Stimulated activated CD4-positive, alpha-beta T cell treated with anti-CD3 and anti-CD28 coated beads, Interleukin-1b, Interleukin-23, amount 100 ng/mL, for 48 hours (primary cell): ENCODE results near the gene EFCAB12.
"Not testable (repeated sequence)": the region's sequence is repeated elsewhere in the genome, so short reads cannot be mapped to it uniquely, and the experiment has no call there.

Experiments used
- DNase-seq: peaks from one replicate; pipeline ENCODE4 v3.0.0-alpha.2; 2020

EFCAB12 gene

DNA sequence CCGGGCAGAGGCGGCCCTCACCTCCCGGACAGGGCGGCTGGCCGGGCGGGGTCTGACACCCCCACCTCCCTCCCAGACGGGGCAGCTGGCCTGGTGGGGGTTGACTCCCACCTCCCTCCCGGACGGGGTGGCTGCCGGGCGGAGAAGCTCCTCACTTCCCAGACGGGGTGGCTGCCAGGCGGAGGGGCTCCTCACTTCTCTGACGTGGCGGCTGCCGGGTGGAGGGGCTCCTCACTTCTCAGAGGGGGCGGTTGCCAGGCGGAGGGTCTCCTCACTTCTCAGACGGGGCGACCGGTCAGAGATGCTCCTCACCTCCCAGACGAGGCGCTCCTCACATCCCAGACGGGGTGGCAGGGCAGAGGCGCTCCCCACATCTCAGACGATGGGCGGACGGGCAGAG is 65.1 kb downstream of the EFCAB12 start:
- DNase-seq = not testable (repeated sequence)

DNA sequence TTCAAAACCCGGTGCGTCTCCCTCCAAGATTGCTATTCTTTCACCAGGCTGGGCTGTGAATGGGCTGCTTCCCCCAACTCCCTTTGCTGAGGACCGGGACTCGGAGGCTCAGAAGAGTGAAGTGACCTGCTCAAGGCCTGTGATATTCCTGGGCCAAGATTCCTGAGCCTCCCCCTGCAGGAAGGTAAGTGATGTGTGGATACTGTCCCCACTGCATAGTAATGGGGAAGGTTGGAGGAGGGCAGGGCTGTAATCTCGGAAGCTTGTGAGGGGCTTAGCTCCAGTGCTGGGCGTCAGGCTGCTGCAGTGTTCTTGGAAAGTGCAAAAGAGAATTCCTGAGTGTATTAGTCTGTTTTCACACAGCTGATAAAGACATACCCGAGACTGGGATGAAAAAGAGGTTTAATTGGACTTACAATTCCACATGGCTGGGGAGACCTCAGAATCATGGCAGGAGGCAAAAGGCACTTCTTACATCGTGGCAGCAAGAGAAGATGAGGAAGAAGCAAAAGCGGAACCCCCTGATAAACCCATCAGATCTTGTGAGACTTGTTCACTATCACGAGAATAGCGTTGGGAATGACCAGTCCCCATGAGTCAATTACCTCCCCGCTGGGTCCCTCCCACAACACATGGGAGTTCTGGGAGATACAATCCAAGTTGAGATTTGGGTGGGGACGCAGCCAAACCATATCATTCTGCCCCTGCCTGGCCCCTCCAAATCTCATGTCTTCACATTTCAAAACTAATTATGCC is 67.6 kb downstream of the EFCAB12 start:
- no peak for DNase-seq

DNA sequence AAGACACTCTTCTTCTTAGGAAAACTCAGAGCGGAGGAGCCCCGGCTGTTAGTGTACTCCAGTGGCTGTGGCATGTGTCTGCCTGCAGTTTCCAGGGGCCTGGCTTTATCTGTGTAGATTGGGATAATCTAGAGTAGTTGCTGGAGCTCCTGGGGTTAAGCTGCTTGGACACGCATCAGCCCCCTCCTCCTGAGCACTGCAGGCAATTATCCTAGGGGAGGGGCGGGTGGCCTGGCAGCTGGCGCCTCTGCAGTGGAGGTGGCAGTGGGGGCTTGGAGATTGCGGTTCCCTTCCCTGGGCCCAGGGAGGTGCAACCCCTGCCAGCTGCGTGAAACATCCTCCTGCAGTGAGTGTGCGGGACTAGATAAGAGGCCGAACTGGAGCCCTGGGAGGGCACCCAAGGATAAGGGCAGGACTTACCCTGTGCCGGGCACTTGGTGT is 68.2 kb downstream of the EFCAB12 start:
- no peak for DNase-seq

DNA sequence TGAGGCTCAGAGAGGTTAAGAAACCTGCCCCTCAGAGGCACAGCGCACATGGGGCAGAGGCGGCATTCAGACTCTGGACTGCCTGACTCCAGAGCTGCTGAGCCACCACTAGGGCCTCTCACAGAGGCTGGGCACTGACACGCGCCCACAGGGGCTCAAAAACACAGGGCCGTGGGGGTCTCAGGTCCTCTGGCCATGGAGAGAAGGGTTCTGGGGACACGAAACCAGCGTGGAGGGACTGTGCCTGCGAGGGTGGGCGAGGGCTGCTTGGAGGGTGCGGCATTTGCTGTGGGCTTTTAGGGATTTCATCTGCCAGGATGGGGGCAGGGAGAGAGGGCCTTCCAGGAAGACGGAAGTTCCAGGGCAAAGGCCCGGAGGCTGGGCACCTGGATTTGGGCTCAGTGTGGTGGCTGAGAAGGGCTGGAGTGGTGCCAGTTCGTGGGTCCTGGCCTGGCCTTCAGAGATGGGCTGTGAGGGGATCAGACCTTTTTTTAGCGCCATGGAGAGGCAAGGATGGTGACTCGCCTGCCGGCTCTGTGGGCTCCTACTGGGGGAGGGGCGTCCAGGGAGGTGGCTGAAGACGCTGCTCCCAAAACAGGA is 69.6 kb downstream of the EFCAB12 start:
- no peak for DNase-seq

DNA sequence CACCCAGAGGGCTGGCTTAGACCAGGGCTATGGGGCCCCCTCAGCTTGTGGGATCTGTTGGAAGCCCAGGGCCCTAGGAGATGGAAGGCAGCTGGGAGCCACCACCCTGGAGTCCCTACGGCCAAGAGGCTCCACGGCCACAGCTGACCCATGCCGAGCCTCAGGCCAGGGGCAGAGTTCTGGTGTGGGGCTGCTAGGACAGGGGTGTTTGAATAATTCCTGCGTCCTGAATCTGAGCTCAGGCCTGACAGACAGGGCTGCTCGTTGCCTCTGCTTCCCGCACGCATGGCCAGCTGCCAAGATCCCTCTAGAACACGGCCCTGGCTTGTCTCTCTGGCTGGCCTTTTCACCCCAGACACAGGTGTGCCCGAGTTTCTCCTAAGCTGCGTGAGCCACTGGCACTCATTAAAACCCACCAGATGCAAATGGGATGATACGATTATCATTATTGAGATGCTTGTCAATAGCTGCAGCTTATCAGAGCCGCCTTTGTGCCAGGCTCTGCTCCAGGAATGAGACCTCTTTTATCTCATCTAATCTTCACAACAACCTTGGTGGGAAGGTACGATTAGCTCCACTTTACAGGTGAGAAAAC is 70.2 kb downstream of the EFCAB12 start:
- no peak for DNase-seq

DNA sequence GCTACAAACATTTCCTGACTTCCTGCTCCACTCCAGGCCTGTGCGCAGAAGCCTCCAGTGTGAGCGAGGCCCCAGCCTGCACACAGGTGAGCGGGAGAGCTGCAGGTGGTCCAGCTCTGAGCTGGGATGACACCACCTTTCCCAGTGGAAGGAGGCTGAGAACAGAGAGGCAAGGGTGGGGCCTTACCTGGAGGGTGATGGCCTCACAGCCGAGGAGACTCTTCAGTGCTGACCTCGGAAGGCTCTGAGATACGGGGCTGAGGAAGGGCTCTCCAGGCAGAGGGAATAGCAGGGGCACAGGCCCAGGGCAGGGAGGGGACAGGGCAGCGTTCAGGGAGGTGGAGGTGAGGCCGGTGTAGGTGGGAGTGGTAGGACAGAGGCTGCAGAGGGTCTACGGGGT is 70.8 kb downstream of the EFCAB12 start:
- DNase-seq = no peak

DNA sequence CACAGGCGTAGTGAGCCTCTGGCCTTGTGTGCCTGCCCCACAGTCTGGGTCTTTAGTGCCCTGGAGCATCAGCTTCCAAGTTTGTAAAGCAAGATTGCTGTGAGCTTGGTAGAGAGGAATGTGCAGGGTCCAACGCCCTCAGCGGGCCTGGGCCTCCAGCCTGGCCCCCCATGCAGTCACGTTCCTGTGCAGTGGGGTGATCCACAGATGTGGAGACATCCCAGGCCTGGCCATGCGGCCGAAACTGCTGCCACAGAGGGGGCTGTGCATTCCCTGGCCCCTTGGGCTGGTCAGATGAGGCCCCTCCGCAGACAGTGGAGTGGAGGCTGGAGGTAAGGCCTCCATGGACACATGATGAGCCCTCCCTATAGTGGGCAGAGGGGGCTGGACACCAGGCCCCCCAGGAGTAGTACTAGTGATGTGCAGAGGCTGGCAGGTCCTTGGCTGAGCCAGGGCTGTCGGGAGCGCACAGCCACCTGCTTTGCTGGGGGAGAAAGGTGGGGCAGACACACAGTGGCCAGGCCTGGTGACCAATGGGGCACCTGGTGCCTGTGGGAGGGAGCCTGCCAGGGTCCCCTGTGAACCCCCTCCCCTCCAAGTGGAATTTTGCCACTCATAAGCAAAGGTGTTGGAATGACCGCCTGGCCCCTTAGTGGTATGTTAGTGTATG is 71.5 kb downstream of the EFCAB12 start:
- no peak for DNase-seq

DNA sequence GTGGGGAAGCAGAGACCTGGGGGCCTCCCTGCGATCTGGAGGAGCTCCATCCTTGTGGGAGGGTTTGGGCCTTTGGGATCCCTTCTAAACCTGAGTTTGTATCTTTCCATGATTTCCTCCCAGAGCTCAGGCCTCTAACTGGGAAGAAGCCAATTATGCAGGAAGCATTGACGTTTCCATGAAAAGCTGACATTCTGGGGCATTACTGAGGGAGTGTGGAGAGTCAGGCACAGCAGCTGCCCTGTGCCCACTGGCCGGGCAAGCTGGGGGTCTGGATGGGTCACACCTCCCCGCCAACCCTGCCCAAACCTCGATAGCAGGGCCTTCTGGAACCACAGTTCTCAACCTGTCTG is 74.9 kb downstream of the EFCAB12 start:
- no peak for DNase-seq

DNA sequence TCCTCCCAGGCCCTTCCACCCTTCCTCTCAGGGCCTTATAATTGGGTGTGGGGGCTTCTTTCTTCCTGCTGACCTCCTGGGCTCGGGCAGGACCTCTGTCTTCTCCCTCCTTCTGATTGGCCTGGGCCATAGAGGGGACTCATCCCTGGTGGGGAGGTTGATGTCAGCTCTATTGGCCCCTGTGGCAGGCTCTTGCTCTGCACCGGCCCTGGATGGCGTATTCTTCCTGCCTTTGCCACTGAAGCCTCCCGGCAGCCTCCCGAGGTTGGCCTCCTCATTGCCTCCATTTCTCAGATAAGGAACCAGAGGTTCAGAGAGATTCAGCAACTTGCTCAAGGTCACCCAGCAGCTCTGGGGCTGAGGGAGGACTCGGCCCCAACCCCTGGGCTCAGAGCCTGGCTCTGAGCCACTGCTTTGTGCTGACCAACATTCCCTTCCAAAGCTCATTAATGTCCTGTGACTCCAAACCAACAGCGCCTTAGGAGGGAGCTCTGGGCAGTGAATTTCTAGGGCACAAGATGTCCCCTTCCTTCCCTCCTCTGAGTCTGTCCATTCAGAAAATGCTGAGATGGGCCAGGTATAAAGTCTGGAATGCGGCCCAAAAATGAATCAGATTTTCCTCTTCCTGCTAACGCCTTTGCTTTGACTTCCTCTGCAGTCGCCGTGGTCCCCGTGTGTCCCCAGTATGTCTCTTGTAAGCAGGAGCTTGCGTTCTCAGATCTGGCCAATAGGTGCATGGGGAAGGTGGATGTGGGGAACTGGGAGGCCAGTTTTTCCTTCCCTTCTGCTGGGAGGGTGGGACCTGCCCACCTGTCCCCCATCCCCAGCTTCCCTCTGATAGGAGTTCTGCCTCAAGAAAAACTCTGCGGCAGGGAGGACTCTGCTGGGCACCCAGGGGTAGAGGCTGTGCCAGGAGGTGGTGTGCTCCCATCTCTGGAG is 75.5 kb downstream of the EFCAB12 start:
- no peak for DNase-seq

DNA sequence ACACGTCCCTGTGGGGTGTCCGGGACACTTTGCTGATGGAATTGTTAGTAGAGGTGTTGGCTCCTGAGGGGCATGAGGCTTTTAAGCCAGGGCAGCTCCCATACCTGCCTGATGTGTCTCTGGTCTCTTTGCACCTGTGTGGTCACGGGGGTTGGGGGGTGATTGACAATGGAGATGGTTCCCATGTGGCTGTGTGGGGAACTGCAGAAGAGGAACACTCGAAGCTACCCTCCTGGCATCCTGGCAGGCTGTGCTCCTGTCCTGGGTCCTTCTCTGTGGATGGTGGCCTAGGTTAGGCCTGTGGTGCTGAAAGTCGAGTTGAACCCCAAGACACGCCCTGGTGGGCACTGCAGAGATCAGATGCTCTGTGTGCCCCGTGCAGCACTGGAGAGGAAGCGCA is 76.4 kb downstream of the EFCAB12 start:
- no peak for DNase-seq
